Myocyte (in vitro differentiated cells): ENCODE measurements around the gene SLC35B4. TPM values are rescaled to one million over a fixed set of nuclear protein-coding genes. Genes with fewer than 3 reads are reported as not detected.

Experiments
- DNase-seq: peaks from one replicate; pipeline ENCODE4 v3.0.0-alpha.2; 2012; ENCODE audit warnings: low read depth
- total RNA-seq: library from RNA; depleted of rRNA; stranded (reverse); fragments of >200 nt; gene quantifications from 2 replicates; pipeline ENCODE4 v1.2.3, GENCODE V29; 2014

The SLC35B4 gene
- total RNA-seq, 1 donor from 2014 or later: 13.5 TPM

GRCh38 chr7:134293002-134293740 is 23.6 kb downstream of the SLC35B4 start:
- DNase-seq: no peak

GRCh38 chr7:134290286-134290685 is 26.4 kb downstream of the SLC35B4 start:
- peak; percentile 78 for DNase-seq

DNA sequence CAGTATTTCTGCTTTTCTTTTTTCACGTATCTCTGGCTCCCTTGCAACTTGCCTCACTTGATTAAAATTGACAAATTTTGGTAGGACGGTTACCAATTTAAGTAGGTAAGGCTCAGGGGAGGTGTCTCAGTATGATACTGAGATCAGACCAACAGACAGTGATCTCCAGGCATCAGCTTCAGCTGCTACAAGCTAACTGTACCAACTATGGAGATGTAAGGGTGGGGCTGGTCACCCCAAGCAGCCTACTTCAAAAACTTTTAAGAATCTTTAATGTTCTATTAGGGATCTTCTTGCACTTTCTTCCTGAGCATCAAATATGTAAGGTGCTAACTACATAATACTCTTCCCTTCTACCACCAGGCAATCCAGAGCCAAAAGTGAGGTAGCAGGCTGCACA is 26.9 kb downstream of the SLC35B4 start:
- no peak for DNase-seq

GRCh38 chr7:134289423-134289822 is 27.3 kb downstream of the SLC35B4 start:
- DNase-seq: peak; percentile 92

- no peak for DNase-seq
Observed at GRCh38 chr7:134287916-134288659, 28.6 kb downstream of the SLC35B4 start.

DNA sequence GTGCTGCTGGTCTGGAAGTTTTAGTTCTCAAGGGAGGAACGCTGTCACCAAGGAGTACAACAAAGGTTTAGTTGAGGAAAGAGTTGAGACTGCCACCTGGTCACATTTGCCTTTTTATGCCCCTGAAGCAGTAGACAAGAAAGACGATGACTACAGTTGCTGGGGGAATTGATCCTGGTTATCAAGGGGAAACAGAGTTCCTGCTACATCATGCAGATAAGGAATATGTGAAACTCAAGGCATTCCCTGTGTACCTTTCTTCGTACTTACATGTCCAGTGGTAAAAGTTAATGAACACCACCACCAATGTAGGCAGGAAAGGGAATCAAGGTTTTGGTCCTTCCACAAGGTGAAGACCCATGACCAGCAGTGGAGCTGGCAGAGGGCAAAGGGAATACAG is 31.8 kb downstream of the SLC35B4 start:
- DNase-seq: no peak

GRCh38 chr7:134284011-134284410 is 32.7 kb downstream of the SLC35B4 start:
- no peak for DNase-seq

DNA sequence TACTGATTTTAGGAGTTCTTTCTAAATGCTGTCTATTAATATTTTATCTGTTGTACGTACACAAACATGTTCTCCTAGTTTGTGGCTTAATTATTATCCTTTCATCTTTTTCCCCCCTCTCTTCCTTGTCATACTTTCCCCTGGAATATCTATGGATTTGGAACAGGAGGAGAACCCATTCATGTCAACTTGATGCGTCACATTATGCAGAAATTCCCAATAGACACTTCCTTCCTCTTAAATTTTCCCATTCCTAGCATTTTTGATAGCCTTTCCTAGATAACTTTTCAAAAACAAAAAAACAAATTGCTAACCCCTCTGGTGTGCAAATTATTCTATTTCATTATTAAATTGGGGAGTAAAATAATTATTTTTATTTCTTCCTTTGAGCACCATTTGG is 36.2 kb downstream of the SLC35B4 start:
- no peak for DNase-seq

GRCh38 chr7:134279898-134280297 is 36.8 kb downstream of the SLC35B4 start:
- DNase-seq: no peak

DNA sequence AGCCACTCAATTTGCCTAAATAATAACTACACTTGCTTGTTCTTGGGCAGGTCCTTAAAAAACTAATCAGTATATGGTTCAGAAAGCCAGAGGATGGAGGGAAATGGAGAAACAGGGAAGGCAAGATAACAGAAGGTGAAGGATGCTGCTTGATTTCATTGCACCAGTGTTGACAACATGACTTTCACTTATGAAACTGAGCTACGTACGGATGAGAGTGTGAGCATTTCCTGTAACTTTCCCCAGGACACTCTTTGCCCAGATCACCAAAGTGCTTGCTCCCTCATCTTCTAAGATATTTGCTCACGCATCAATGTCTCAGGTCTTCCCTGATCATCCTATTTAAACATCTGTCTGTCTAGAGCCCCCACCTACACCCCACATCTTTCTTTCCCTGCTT is 37.4 kb downstream of the SLC35B4 start:
- no peak for DNase-seq

DNA sequence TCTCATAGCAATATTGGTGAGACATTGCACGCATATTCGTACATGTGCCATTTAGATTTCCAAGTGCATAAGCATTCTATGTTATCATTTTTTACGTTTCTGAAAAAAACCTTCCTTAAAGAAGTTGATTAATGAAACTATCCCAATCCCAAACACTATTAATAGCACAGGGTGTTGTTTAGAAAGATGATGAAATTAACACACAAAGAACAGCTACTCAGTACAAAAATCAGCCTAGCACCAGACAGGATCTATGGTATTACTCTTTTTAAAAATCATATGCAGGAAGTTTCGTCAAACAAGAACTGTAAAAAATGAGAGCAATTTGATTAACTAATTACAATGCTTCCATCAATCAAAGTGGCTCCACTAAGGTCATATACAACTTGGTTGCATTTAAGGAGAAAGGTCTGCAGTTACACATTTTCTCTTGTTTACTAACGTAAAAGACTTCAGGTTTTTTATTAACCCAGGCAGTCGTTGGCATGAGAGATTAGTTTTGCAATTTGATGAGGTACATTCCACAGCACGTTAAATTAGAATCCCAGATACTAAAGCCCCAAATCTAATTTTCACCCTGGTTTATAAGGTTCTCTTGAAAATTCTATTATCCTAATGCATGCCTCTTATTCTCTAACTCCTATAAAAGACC is 38.1 kb downstream of the SLC35B4 start:
- DNase-seq: no peak

- DNase-seq: no peak
Observed at GRCh38 chr7:134276951-134277350, 39.8 kb downstream of the SLC35B4 start.

- DNase-seq: no peak
Observed at GRCh38 chr7:134262322-134262721, 54.4 kb downstream of the SLC35B4 start.

- peak; percentile 69 for DNase-seq
Observed at GRCh38 chr7:134255814-134256213, 60.9 kb downstream of the SLC35B4 start.

DNA sequence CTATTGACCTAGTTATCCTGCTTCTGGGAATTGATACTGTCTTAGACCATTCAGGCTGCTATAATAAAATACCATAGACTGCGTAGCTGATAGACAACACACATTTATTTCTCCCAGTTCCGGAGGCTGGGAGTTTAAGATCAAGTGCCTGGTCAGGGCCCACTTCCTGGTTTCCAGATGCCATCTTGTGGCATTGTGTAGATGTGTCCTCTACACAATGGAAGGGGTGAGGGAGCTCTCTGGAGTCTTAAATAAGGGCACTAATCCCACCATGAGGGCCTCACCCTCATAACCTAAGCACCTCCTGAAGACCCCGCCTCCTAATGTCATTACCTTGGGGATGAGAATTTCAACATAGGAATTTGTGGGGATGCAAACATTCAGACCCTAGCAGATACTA is 62.4 kb downstream of the SLC35B4 start:
- peak; percentile 13 for DNase-seq

- DNase-seq: no peak
Observed at GRCh38 chr7:134248196-134248595, 68.5 kb downstream of the SLC35B4 start.

DNA sequence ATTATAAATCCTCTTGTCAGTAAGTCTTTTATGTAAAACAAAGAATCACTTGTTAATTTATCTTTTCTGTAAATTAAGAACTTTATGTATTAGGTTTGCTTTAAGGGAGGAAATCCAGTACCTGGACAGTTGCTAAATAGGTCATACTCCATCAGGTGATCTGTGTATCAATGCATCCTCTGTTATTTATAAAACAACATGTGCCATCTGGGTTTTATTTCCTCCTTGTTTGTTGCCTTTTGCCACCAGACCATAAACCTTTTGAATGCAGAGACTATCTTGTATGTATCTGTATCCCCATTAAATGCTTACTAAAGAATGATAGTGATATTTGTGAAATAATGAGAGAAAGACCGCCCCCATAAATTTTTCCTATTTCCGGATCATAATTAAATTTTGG is 70.0 kb downstream of the SLC35B4 start:
- no peak for DNase-seq

DNA sequence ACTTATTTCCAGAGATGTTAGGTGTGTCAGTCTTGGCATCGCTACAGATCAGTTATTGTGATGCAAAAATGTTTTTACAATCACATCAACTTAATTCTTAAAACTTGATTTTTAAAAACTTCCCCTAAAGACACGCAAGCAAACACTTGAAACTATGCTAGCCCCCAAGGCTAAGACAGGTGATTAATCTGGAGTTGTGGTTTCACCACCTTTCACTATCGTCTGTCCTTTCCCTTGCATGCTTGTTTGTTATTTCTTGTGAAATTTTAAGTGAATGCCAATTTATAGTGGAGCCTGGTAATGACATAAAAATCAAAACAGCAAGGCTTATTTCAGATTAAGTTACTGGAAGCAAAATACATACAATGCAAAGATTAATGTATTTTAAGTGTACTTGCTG is 70.4 kb downstream of the SLC35B4 start:
- DNase-seq: no peak

GRCh38 chr7:134245253-134245652 is 71.5 kb downstream of the SLC35B4 start:
- DNase-seq: no peak
